Ammon's horn (tissue), 1 donor: ENCODE measurements around the gene IGFBP1.

ENCODE experiments used
- DNase-seq: peaks from one replicate; pipeline ENCODE4 v3.0.0-alpha.2; 2016; ENCODE audit warnings: low spot score

IGFBP1 gene

DNA sequence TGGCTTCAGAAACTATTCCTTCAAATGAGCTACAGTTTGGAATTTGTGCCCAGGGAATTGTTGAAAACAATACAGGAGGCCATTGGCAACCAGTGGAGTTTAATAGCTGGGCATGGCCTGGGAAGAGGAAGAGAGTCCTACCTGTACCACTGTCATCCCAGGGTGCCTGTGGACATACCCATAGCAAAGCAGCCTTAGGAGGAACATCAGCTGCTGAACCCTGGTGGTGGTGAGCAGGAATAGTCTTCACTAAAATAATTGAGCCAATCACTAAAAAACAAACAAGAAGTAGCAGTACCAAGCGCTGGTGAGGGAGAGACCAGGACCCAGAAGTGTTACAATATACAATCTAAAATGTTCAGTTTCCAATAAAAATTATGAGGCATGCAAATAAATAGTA, 14.5 kb downstream of the IGFBP1 start:
- DNase-seq: no peak

- no peak for DNase-seq
Observed at GRCh38 chr7:45909561-45909960, 21.3 kb downstream of the IGFBP1 start.

GRCh38 chr7:45910855-45911254, 22.6 kb downstream of the IGFBP1 start:
- DNase-seq: no peak

DNA sequence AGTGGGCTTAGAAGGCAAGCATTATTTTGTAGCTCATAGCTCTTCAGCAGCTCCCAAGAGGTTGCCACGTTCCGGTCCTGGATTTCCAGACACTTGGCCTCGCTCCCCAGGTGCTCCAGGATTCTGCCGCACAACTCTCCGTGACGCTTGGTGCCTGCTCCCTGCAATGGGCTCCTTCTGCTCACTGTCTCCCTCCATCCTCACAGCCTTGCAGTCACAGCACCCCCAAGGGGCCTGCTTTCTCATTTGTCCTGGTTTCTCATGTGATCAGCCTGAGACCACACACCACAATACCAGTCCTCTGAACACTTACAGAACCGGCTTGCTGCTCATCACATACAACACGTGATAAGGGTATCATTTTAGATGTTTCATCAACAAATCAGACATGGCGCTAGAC, 23.0 kb downstream of the IGFBP1 start:
- DNase-seq: no peak

GRCh38 chr7:45912972-45913371, 24.7 kb downstream of the IGFBP1 start:
- DNase-seq: no peak

- no peak for DNase-seq
Observed at GRCh38 chr7:45914911-45915310, 26.6 kb downstream of the IGFBP1 start.

- no peak for DNase-seq
Observed at GRCh38 chr7:45915606-45916005, 27.3 kb downstream of the IGFBP1 start.

DNA sequence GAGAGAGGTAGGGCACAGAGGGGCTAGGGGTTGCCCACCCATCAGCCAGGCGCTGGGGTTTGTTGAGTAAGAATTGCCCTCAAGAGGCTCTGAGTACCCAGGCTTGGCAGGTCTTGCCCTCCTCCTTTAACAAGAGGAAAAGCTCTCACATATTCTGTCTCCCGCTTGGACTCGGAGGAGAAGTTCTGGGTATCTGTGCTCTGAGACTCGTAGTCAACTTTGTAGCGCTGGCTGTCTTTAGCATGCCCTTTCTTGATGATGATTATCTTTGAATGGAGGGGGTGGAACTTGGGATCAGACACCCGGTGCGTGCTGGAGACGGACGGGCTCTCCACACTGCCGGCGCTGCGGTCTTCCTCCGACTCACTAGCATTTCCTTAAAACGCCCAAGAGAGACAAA, 28.8 kb downstream of the IGFBP1 start:
- no peak for DNase-seq

DNA sequence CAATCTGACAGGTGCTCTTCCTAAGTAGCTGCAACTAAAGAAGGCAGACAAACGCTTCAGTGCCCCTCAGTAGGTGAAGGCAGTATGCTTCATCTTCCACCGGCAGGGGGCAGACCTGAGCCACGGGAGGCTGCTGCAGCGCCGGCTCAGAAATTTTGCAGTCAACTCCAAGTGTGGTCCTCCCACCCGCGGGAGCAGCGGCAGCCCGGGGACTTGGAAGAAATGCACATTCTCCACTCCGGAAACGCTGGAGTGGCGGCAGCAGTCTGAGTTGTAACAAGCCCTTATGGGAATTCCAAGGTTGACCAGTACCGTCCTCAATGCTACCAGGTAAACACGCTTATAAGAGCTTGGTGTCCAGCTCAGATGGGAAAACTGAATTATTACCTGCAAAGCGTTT, 29.4 kb downstream of the IGFBP1 start:
- peak; percentile 83 for DNase-seq

DNA sequence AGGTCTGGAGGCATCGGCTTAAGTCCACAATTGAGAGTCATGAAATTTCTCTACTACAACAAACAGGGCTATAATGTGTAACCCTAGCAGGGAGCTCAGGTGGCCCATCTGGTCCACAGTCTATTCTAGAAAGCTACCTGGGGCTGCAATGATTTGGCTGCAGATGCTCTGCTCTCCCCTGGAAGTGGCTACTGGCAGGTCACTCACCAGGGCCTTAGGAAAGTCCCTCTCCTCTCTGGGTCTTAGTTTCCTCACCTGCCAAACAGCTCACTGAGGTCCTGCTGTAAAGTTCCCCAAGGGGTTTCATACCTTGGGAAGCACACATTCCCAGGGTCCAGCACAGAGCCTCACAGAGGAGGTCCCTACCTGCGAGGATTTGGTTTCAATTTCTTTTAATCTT, 30.3 kb downstream of the IGFBP1 start:
- DNase-seq: no peak

- no peak for DNase-seq
Observed at GRCh38 chr7:45919231-45919784, 31.0 kb downstream of the IGFBP1 start.

DNA sequence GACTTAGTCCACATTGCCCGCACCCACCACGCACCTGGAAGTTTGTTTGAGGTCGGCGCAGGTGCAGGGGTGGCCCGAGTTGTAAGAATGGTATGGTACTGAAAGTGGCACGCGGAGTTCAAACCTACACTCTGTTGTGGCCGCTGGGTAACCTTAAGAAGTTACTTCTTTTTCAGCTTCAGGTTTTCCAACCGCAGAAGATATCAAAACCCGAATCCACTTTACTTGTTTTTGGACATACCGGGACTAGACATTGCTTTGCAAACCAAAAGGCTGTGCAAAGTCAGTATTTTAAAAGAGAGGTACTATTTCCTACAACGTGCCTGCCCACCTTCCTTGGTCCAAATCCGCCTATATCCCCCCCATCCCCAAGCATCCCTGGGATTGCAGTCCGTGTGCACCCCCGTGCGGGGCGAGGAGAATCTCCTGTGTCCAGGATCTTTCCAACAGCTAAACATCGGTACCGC, 31.7 kb downstream of the IGFBP1 start:
- no peak for DNase-seq

DNA sequence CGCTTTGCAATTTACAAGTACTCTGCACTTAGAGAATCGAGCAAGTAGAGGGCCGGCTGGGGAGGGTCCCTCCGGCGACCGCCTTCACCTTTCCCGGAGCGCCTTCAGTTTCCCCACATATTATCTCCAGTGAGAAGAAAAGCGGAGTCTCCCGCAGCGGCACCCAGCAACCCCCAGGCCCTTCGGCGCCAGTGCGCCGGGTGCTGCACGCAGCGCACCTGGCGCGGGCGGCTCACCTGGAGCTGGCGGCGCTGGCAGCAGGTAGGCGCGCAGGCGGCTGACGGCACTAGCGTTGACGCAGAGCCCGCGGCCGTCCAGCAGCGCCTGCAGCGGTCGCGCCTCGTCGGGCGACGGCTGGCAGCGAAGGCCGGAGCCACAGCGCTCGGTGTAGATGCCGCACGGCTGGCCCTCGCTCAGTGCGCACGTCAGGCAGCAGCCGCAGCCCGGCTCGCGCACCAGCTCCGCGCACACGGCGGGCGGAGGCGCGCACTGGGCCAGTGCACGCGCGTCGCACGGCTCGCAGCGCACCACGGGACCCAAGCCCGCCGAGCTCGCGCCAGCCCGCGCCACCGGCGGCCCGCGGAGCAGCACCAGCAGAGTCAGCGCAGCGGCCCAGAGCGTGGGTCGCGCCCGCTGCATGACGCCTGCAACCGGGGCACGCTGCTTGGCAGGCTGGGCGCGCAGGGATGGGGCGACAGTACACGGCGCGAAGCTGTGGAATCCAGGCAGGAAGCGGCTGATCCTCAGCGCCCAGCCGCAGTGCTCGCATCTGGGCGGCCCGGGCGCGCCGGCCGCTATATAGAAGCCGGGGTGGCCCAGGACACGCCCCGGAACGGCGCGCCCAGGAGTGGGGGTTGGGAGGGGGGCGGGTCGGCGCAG, 32.5 kb downstream of the IGFBP1 start, which contains the start of gene IGFBP3:
IGFBP3 (minus strand) TSS at position 771 of the 879 bp plus-strand sequence; CDS start at position 639, 132 bp downstream.
- peak; percentile 58 for DNase-seq

GRCh38 chr7:45921381-45921698, 33.1 kb downstream of the IGFBP1 start:
- no peak for DNase-seq

- peak; percentile 53 for DNase-seq
Observed at GRCh38 chr7:45921699-45922519, 33.6 kb downstream of the IGFBP1 start.

- DNase-seq: no peak
Observed at GRCh38 chr7:45922810-45923209, 34.5 kb downstream of the IGFBP1 start.

DNA sequence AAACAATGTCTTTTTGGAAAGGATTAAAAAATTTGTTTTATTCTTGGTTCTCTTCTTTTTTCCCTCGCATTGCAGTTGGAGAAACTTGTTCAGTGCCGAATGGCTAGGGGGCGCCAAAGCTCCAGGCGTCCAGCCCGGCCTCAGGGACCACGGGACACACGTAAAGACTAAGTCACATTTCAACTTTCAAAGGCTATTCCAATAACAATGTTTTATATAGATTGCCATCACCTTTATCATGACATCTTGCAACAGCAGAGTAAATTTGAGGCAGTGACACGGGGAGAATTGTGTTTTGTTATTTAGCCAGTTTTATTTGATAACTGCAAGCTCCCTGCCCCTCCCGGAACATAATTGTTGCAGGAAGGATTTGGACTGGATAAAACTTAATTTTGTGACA, 35.0 kb downstream of the IGFBP1 start:
- DNase-seq: peak; percentile 83

DNA sequence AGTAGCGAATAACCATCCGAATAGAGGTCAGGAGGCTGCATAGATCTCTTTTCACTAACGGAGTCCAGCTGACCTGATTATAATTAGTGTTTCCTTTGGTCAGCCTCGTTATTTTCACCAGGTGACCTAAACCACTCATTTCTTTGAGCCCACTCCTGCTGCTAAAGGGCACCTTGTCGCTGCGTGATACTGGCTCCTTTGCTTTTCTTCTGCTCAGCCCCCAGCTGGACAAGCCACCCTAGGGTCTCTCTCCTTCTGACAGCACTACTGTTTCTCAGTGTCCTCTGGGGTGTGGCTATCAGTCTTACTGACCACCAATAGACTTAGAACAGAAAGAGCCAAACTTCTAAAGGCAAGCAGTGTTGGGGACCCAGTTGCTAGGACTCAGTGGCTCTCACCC, 35.5 kb downstream of the IGFBP1 start:
- no peak for DNase-seq

DNA sequence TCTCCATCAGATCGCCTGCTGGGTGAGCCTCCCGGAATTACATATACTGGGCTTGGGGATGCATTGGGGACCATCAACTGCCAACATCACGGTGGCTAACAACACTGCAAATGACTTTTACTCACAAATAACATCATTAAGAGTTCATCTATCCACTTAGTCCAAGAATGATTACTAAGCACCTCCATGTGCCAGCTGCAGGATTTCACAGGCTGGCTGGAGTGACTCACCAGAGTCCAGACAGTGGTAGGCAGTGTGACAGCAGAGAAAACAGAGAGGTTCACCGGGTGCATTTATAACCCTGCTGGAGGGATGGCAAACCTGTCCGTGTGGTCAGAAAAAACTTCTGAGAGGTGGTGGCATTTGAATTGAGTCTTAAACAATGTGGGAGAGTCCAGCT, 36.0 kb downstream of the IGFBP1 start:
- DNase-seq: no peak

GRCh38 chr7:45927721-45928120, 39.4 kb downstream of the IGFBP1 start:
- DNase-seq: no peak

GRCh38 chr7:45930967-45931366, 42.7 kb downstream of the IGFBP1 start:
- no peak for DNase-seq

DNA sequence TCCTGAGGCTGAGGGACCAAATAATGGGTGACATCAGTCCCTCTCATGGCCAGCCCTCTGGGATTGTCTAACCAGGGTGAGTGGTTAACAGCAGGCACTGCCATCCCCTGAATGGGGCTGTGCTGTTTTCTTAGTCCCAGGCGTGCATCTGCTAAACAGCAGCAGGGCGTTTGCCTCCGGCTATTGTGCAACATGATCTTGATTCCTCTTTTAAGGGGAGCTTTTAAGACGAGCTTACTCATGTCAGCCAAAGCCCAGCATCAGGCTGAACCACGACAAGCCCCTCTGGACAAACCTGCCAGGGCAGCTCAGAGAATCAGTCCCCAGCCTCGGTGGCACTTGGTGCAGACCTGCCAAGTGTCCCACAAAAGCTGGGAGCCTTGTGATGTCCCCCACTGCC, 49.0 kb downstream of the IGFBP1 start:
- no peak for DNase-seq

DNA sequence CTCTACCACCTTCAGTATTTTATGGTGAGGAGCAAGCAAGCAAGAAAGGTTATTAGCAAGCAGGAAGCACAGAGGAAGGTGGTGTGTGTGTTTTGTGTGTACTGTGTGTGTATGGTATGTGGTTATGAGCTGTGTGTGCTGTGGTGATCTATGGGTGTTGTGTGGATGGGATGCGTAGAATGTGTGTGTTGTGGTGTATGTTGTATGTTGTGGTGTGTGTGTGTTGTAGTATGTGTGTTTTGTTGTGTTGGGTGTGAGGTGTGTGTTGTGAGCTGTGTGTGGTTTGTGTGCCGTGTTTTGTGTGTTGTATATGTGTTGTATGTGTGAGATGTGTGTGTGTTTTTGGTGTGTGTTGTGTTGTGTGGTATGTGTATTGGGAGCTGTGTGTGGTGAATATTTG, 49.6 kb downstream of the IGFBP1 start:
- no peak for DNase-seq
